GM19397 (cell line): Measurements from ENCODE around the gene RABEP2.
"Not testable (repeated sequence)": the region's sequence is repeated elsewhere in the genome, so short reads cannot be mapped to it uniquely, and the experiment has no call there.

ENCODE experiments used
- ATAC-seq: cut with Tn5 transposase; IDR thresholded peaks from one replicate; pipeline ENCODE4 v1.9.1; 2021; ENCODE audit warnings: mild to moderate bottlenecking, moderate library complexity; ENCODE audit not compliant: unreplicated experiment

RABEP2 gene

GRCh38 chr16:28904828-28905227, 20.2 kb downstream of the RABEP2 start:
- no peak for ATAC-seq

GRCh38 chr16:28904363-28904762, 20.7 kb downstream of the RABEP2 start:
- no peak for ATAC-seq

GRCh38 chr16:28903344-28904042, 21.5 kb downstream of the RABEP2 start:
- ATAC-seq = no peak

DNA sequence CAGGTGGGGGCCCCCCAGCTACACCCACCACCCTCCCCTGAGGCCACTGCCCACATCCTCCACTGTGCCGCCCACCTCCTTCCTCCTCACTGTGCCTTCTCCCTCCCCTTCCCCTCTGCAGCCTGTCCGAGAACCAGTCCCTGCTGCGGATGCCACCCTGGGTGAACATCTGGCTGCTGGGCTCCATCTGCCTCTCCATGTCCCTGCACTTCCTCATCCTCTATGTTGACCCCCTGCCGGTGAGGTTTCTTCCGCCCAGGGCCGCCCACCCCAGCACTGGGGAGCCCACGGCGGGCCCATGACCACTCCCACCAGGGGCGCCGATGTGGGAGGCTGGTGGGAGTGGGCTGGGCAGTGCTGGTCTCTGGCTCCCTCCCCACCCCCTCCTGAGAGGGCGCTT, 22.1 kb downstream of the RABEP2 start:
- ATAC-seq = no peak

DNA sequence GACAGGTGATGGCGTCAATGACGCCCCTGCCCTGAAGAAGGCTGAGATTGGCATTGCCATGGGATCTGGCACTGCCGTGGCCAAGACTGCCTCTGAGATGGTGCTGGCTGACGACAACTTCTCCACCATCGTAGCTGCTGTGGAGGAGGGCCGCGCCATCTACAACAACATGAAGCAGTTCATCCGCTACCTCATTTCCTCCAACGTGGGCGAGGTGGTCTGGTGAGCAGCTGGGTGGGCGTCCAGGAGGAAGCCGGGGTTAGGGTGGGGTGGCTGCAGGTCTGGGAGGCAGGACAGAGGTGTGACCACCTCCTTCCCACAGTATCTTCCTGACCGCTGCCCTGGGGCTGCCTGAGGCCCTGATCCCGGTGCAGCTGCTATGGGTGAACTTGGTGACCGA, 23.2 kb downstream of the RABEP2 start:
- no peak for ATAC-seq

- ATAC-seq = no peak
Measured at GRCh38 chr16:28900601-28901000, 24.4 kb downstream of the RABEP2 start.

GRCh38 chr16:28899882-28900590, 25.0 kb downstream of the RABEP2 start:
- no peak for ATAC-seq

DNA sequence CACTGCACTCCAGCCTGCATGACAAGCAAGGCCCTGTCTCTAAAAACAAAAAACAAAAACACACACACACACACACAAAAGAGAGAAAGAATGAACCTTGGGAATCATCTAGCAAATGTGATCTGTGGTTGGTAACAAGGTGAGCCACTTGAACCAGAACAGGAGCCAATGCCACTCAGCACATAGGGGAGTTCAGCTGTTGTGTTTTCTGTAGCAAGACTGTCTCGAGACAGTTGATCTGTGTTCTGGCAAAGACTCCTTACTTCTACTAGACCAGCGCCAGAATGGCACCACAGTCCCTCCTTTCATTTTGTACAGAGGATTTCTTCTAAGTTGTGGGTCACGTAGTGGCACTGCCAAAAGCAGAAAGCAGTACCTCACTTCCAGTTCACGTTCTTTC, 26.1 kb downstream of the RABEP2 start:
- no peak for ATAC-seq

DNA sequence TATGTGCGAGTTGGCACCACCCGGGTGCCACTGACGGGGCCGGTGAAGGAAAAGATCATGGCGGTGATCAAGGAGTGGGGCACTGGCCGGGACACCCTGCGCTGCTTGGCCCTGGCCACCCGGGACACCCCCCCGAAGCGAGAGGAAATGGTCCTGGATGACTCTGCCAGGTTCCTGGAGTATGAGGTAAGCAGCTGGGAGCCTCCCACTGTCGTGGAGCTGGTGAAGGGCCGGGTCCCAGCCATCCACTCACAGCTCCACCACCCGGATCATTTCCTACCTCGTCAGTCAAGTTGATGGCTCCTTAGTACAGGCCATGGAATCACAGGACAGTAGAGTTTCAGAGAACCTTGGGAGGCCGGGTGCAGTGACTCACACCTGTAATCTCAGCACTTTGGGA, 26.8 kb downstream of the RABEP2 start:
- ATAC-seq = no peak

DNA sequence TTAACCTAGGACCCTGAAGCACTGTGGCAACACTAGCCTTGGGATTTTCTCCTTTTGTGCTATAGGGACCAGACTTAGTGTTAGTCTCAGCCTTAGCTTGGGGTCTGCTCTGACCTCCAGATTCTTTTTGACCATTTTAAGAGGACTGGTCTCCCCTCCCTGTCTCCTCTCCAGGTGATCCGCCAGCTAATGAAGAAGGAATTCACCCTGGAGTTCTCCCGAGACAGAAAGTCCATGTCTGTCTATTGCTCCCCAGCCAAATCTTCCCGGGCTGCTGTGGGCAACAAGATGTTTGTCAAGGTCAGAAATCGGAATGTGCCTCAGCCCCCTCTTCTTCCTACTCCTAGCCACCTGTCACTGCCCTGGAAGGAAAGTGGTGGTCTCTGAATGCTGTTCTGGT, 27.2 kb downstream of the RABEP2 start:
- ATAC-seq = no peak

DNA sequence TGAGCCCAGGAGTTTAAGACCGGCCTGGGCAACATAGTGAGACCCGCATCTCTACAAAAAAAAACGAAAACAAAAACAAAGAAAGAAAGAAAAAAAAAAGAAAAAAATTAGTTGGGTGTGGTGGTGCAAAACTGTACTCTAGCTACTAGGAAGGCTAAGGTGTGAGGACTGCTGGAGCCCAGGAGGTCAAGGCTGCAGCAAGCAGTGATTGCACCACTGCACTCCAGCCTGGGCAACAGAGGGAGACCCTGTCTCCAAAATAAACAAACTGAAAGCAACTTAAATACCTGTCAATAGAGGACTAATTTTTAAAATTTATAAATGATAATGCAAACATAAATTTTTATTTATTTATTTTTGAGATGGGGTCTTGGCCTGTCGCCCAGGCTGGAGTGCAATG, 29.4 kb downstream of the RABEP2 start:
- no peak for ATAC-seq

DNA sequence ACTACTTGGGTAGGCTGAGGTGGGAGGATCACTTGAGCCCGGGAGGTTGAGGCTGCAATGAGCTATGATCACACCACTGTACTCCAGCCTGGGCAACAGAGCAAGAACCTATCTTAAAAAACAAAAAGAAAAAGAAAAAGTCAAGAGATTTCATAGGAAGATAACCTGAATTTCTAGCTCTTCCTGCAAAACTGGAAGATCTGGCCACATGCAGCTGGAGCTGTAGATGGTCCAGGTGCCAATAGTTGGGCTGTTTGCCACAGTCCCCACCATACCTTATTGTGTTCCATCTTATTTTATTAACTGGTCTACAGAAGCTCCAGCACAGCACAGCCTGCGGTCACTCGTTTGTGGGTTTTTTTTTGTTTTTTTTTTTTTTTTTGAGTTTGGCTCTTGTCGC, 31.7 kb downstream of the RABEP2 start:
- no peak for ATAC-seq

- ATAC-seq = no peak
Measured at GRCh38 chr16:28891964-28892890, 32.8 kb downstream of the RABEP2 start.

DNA sequence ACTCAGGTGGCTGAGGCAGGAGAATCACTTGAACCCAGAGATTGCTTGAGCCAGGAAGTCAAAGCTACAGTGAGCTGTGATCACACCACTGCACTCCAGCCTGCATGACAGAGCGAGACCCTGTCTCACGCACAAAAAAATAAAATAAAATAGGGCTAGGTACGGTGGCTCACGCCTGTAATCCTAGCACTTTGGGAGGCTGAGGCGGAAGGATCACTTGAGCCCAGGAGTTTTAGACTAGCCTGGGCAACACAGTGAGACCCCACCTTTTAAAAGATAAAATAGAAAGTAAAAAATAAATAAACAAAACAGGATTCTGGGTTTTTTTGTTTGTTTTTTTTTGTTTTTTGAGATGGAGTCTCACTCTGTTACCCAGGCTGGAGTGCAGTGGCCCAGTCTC, 34.7 kb downstream of the RABEP2 start:
- not testable (repeated sequence) for ATAC-seq

GRCh38 chr16:28886945-28887344, 38.1 kb downstream of the RABEP2 start:
- no peak for ATAC-seq

DNA sequence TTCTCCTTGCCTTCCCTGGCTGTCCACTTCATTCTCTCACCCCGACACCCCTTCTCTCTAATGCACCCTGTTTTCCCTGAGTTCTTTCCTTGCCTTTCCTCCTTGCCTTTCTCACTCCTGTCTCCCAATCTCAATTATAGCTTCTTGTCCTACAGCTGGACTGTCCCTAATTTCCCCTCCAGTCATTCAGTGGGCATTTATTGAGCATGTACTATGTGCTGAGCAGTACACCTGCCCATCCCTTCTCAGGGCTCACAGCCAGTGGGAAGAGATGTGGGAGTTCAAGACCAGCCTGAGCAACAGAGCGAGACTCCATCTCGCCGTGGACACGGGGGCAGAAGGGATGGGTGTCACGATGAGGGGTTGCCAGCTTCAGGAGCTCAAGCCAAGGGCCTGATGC, 41.0 kb downstream of the RABEP2 start:
- ATAC-seq = no peak

DNA sequence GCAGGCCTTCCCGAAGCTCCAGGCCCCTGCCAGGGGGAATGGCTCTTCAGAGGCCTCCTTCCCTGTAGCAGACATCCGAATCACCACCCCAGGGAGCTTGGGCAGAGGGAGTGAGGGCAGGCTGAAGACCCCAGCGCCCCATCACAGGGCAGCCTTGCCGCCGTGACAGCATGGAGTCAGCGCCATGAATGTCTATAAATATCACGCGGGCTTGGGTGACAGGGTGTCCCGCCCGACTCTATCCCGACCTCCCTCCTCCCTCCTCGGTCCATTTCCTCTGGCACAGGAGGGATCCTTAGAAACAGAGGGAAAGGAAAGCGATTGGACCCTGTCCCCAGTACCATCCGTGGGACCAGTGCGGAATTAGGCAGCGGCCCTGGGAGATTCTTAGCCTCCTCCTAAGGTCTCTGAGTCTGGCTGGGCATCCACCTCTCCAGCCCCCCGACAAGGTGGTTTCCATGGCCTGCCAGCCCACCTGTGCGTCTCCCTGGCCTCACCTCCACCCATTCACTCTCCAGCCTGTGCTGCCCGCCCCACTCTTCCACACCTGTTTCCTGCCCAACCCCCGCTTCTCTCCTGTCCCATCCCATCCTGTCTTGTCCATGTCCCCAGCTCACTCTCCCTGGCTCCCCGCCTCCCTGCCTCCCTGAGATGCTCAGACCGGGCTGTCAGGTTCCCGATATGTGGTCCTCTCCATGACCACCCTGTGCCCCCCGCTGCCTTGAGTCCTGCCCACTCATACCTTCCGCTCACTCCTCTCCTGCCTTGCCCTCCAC, 41.6 kb downstream of the RABEP2 start:
- no peak for ATAC-seq

- no peak for ATAC-seq
Measured at GRCh38 chr16:28882551-28883160, 42.4 kb downstream of the RABEP2 start.

DNA sequence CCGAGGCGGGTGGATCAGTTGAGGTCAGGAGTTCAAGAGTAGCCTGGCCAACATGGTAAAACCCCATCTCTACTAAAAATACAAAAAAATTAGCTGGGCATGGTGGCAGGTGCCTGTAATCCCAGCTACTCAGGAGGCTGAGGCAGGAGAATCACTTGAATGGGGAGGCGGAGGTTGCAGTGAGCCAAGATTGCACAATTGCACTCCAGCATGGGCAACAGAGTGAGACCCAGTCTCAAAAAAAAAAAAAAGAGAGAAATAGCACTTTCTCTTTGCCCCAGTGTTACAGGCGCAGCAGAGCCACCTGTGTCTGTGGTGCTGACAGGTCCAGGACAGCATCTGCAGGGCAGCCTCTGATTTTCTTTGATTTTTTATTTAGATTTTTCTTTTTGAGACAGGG, 43.5 kb downstream of the RABEP2 start:
- not testable (repeated sequence) for ATAC-seq

DNA sequence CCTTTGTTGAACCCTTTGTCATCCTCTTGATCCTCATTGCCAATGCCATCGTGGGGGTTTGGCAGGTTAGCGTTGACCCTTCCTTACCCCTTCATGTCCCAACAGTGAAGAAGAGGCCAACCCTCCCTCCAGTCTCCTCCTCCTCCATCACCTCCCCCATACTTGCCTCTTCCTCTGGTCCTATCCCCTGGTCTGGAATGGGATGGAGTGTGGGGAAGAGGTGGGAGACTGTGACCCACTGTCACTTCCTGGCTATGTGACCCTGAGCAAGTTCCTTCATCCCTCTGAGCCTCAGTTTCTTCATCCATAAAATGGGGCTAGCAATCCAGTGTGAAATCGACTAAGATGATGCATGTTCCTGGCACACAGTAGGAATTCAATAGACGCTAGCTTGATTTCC, 44.1 kb downstream of the RABEP2 start:
- no peak for ATAC-seq

- ATAC-seq = no peak
Measured at GRCh38 chr16:28880589-28880915, 44.5 kb downstream of the RABEP2 start.
